Stimulated activated CD8-positive, alpha-beta memory T cell treated with anti-CD3 and anti-CD28 coated beads, Interleukin-7, amount 100 ng/mL, for 48 hours (primary cell): ENCODE results near the gene PABPC1L.

Experiments
- DNase-seq, 2 donors: peaks; one replicate each; pipeline ENCODE4 v3.0.0-alpha.2; 2020; ENCODE audit warnings: low read depth in 1 of 2; ENCODE audit errors: extremely low read depth in 1 of 2

PABPC1L gene

GRCh38 chr20:44963325-44964215, 53.7 kb downstream of the PABPC1L start:
- DNase-seq = no peak

GRCh38 chr20:44965651-44966029, 55.8 kb downstream of the PABPC1L start:
- DNase-seq = no peak

GRCh38 chr20:44966030-44966961, 56.4 kb downstream of the PABPC1L start, which contains the start of gene STK4:
TSS of gene STK4 (plus strand) at chr20:44966512. CDS start at chr20:44966569, 57 bp downstream.
- DNase-seq = peak; percentile 89 to 90

GRCh38 chr20:44967207-44967807, 57.4 kb downstream of the PABPC1L start:
- no peak for DNase-seq

GRCh38 chr20:44969300-44969894, 59.5 kb downstream of the PABPC1L start:
- DNase-seq = no peak

- DNase-seq = no peak
These were observed 60.4 kb downstream of the PABPC1L start for GRCh38 chr20:44970243-44970757.

- no peak for DNase-seq
These were observed 63.2 kb downstream of the PABPC1L start for GRCh38 chr20:44973053-44973452.

- no peak for DNase-seq
These were observed 66.8 kb downstream of the PABPC1L start for GRCh38 chr20:44976698-44977097.

- no peak for DNase-seq
These were observed 69.3 kb downstream of the PABPC1L start for GRCh38 chr20:44979090-44979621.

GRCh38 chr20:44981736-44982406, 72.0 kb downstream of the PABPC1L start:
- DNase-seq = no peak

- DNase-seq = no peak
These were observed 73.3 kb downstream of the PABPC1L start for GRCh38 chr20:44983093-44983674.

GRCh38 chr20:44988631-44989171, 78.8 kb downstream of the PABPC1L start:
- no peak for DNase-seq
